ENCODE data around the gene ARHGAP21.
"Not testable (repeated sequence)": the region's sequence is repeated elsewhere in the genome, so short reads cannot be mapped to it uniquely, and the experiment has no call there.

The ARHGAP21 gene

GRCh38 chr10:24680647-24681524 is 42.8 kb downstream of the ARHGAP21 start:
- no peak for DNase-seq

- DNase-seq, result no peak
These were observed 44.9 kb downstream of the ARHGAP21 start for GRCh38 chr10:24678757-24679156.

- no peak for DNase-seq
These were observed 48.6 kb downstream of the ARHGAP21 start for GRCh38 chr10:24674892-24675632.

DNA sequence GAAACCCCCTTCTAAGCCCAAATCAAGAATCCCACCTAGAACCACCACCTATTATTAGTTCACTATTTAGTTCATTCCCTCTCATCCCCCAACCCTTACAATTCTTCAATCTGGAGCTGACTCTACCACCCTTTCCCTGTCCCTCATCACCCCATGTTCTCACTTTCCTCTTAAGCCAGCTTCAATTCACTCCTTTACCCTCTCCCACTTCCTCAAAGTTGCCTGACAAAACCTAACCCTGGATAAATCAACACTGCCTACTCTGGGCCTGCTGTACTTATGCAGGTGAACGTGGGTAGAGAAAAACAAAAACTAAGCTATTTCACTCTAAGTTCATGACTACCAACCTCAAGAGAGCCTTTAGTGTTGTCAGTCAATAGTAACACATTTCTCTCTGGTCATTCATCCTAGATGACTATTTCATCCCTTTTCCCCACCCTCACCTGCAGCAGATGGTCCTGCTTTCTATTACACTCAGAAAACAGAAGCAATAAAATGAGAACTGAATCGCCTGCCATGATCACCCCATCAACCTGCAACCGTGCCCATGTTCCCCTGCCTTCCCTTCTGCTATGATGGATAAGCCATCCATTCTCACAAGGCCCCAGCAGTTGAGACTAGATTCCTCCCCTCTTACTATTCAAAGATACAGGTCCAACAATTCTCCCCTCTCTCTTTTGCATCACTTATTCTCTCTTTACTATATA is 52.6 kb downstream of the ARHGAP21 start:
- no peak for DNase-seq

- no peak for DNase-seq
These were observed 54.3 kb downstream of the ARHGAP21 start for GRCh38 chr10:24669285-24669852.

- no peak for DNase-seq
These were observed 55.4 kb downstream of the ARHGAP21 start for GRCh38 chr10:24668247-24668646.

DNA sequence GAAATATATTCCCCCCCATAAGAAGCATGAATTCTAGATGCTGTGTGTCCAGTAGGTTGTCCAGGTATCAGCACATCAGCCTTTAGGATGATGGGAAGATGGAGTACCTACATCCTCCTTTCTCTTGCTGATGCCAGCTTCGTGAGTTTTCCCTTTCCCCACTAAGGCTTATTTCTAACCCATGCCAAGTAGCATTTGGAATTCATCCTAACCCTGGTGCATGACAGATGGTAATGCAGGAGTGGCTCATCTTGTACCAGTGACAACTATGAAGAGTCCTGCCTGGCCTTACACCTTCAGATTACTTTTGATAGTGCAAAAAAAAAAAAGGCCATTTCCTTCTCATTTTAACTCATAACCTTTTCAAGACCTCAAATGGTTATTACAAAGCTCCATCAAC is 58.7 kb downstream of the ARHGAP21 start:
- DNase-seq, result no peak

DNA sequence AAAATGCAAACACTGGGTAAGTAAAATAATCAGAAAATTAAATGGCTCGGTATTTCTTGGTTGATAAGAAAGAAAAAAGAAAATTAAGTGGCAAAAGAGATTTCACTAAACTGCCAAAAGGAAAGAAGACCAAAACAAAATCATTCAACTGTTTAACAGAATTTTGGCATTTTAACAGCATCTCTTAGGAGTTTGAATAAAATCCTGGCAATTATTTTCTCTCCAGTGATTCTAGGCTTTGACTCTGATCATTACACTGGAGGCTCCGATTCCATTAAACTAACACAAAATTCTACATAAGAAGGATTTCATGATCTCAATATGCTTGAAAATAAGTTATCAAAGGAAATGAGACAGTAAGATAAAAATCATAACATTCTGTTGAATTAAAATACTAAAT is 62.3 kb downstream of the ARHGAP21 start:
- no peak for DNase-seq

GRCh38 chr10:24658319-24658718 is 65.4 kb downstream of the ARHGAP21 start:
- DNase-seq, result not testable (repeated sequence)

- DNase-seq, result not testable (repeated sequence)
These were observed 67.4 kb downstream of the ARHGAP21 start for GRCh38 chr10:24656326-24656725.

- DNase-seq, result no peak
These were observed 71.2 kb downstream of the ARHGAP21 start for GRCh38 chr10:24652381-24652957.

DNA sequence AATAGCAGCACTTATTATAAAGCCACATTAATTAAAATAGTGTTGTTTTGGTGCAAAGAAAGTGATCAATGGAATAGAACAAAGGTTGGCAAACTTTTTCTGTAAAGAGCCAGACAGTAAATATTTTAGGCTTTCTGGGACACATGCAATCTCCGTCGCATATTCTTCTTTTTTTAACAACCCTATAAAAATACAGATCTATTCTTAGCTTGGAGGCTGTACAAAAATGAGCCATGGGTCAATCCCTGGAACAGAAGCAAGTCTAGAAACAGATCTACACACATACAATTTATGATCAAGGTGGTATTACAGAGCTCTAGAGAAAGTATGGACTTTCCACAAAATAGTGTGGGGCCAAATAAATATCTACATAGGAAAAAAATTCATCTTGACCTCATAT is 71.8 kb downstream of the ARHGAP21 start:
- no peak for DNase-seq

GRCh38 chr10:24650669-24651391 is 72.9 kb downstream of the ARHGAP21 start:
- no peak for DNase-seq

DNA sequence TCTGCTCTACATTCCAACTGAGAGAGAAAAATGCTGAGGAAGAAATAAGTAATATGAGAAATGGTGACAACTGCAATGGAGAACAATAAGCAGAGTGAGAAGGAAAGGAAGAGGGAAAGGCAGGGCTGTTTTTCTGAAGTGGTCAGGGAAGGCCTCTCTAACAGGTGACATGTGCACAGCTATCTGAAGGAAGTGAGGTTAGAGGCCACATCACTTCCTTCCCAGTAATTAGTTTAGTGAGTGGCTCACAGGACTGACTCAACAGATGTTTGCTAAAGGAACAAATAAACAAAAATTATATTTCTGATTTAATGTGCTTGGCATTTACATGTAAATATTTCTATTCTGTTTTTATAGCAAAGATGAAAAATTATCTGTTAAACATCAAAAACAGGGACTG is 77.9 kb downstream of the ARHGAP21 start:
- no peak for DNase-seq

DNA sequence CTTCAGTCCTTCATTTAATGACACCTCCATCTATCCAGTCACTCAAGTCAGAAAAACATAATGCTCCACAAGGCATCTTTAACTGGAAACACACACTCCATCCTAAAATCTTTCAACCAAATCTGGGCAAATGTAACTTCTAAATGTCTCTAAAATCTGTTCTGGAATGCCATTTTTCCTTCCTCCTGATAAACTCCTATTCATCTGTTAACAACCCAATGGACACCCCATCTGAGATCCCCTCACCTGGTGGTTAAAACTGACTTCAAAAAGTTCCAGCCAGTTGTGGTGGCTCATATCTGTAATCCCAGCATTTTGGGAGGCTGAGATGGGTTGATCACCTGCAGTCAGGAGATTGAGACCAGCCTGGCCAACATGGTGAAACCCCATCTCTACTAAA is 78.7 kb downstream of the ARHGAP21 start:
- DNase-seq, result no peak

DNA sequence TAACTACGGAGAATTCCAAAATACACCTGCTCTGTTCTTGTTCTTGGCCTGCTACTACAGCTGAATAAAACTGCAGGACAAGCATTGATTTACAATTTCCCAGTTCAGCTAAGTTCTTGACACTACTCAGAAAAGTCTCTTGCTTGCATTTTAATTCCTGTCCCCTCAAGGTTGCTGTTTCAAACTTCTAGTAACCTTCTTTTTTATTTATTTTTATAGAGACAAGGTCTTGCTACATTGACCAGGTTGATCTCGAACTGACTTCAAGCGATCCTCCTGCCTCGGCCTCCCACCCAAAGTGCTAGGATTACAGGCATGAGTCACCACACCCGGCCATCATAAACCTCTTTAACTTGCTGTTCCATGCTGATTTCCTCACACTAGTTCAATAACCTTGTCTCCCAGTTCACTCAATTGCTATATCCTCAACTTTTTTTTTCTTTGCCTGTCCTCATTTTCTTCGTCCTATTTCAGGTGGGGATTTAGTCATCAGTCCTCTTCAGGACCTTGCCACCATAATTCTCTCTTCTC is 79.9 kb downstream of the ARHGAP21 start:
- no peak for DNase-seq

DNA sequence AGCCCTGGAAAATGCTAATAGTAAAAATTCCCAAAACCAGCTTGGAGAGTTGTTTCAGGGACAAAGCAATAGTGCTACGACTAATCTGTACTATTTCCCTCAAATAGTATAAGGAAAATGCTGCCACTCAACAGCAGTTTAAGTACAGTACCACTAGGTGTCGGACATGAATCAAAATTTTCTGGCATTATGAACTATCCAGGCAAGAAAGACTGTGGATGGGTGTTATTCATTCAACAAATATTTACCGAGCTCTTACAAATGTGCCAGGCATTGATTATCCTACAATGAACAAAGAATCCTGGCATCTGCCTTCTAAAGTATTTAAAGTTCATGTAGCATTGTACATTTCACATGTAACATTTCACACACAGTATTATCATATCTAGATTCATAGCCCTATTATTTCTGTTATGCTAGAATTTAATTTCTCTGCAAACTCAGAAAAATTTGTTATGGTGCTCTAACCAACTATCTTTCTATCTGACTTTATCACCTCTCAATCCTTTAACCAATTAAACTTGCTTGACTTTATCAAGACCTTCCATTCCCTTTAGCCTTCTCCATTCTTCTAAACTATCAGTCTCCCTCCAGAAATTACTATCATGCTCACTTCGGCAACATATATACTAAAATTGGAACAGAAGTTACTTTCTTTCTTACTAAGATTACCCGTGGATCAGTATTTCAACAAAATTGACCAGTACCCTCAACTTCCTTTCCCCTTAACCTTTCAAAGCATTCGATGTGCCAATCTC is 80.6 kb downstream of the ARHGAP21 start:
- no peak for DNase-seq

GRCh38 chr10:24639124-24639523 is 84.6 kb downstream of the ARHGAP21 start:
- DNase-seq, result no peak

DNA sequence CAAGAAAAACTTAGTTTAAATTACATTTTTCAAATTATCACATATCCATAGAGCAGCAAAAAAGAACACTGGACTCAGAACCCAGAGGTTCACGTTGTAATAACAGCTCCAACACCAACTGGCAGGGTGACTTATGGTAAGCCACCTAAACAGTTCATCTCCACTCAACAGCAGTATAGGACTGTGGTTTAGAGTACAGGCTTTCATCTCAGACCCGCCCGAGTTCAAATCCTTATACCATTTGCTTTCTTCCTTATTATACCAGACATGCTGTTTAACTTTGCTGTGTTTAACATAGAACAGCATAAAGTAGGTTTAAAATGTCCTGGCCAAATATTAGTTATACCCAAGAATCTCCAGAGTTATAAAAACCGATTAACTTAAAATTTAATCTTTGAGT is 97.9 kb downstream of the ARHGAP21 start:
- DNase-seq, result no peak

DNA sequence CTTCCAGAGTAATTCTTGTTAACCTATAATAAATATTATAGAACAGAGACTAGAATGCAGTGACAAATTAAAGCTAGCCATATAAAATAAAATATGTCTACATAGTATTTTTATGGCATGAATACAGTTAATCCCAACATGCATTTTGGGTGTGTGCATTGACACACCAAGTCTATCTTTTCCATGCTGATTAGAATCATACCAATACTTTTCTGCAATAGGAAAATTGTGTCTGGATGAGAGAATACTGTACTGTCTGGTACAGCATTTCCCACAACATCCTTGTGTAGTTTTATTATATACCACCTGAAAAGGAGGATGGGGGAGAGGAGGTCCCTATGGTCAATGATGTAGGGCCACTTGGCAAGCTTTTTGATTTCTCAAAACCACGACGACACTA is 100.3 kb downstream of the ARHGAP21 start:
- DNase-seq, result no peak

DNA sequence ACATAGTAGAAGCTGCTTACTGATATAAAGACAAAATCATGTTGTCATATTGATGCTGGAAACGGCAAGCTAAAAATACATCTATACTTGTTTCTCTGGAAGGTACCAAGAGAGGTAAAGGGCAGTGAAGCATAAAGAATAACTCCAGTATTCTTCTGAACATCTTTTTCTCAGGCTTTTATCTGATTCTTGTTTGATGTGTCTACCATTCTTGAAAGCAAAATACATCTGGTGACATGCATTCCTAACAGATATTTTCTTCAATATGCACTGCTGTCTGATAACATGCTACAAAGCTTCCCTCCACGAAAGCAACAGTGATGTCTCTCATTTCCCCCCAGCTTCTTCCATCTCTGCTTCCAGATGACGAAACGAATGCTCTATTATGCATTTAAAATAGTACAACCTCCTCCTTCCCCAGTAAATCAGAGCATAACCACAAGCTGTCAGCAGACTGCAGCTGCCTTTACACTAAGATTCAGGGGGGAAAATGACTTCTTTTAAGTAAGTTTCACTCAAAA is 100.8 kb downstream of the ARHGAP21 start:
- DNase-seq, result no peak

Data from activated CD4-positive, alpha-beta T cell treated with anti-CD3 and anti-CD28 coated beads for 48 hours (primary cell).